Neural cell (in vitro differentiated cells): ENCODE data around the gene GPR15LG. TPM values are rescaled to one million over a fixed set of nuclear protein-coding genes. Genes with fewer than 3 reads are reported as not detected.

Experiments
- H2AFZ ChIP-seq: fragments of 200-600, 300-800 bp; sonication (generic), shearing (Covaris generic); 2 replicates; pipeline ENCODE4 v1.6.0; 2014; ENCODE audit warnings: low read depth, mild to moderate bottlenecking, antibody characterized with exemption, low read length, moderate library complexity
- H3F3A ChIP-seq: fragments of 200-600 bp; shearing (Covaris generic); 2 replicates; pipeline ENCODE4 v1.6.1; 2016; ENCODE audit warnings: mild to moderate bottlenecking, moderate library complexity, mixed read lengths, antibody characterized with exemption, low read length; ENCODE audit not compliant: insufficient read depth, poor library complexity, severe bottlenecking
- H3K27ac ChIP-seq: fragments of 200-600, 300-800 bp; sonication (generic), shearing (Covaris generic); 2 replicates; pipeline ENCODE4 v1.5.1; 2014; ENCODE audit warnings: mild to moderate bottlenecking, low read length, moderate library complexity
- H3K27me3 ChIP-seq: fragments of 300-800, 200-600 bp; sonication (generic), shearing (Covaris generic); 2 replicates; pipeline ENCODE4 v1.6.0; 2014; ENCODE audit warnings: mild to moderate bottlenecking, low read depth, low read length, moderate library complexity; ENCODE audit not compliant: insufficient read depth
- H3K36me3 ChIP-seq: fragments of 300-800, 200-600 bp; sonication (generic), shearing (Covaris generic); 2 replicates; pipeline ENCODE4 v1.5.1; 2014; ENCODE audit warnings: mild to moderate bottlenecking, antibody characterized with exemption, low read length, moderate library complexity; ENCODE audit not compliant: insufficient read depth
- H3K4me2 ChIP-seq: fragments of 300-800, 200-600 bp; sonication (generic), shearing (Covaris generic); 2 replicates; pipeline ENCODE4 v1.6.0; 2014; ENCODE audit warnings: mild to moderate bottlenecking, low read length
- H3K4me3 ChIP-seq: fragments of 300-800, 200-600 bp; sonication (generic), shearing (Covaris generic); 2 replicates; pipeline ENCODE4 v1.5.1; 2014; ENCODE audit warnings: mild to moderate bottlenecking, low read length, moderate library complexity
- H3K79me2 ChIP-seq: fragments of 200-600 bp; shearing (Covaris generic); replicated peaks from 2 replicates; pipeline ENCODE4 v1.6.0; 2014; ENCODE audit warnings: mild to moderate bottlenecking, low read length, moderate library complexity; ENCODE audit not compliant: insufficient read depth
- H3K9ac ChIP-seq: fragments of 300-800, 200-600 bp; sonication (generic), shearing (Covaris generic); 2 replicates; pipeline ENCODE4 v1.6.1; 2016; ENCODE audit warnings: mild to moderate bottlenecking, low read length, mixed read lengths
- H3K9me2 ChIP-seq: fragments of 200-600 bp; shearing (Covaris generic); 2 replicates; pipeline ENCODE4 v1.6.1; 2016; ENCODE audit warnings: mild to moderate bottlenecking, low read length, mixed read lengths; ENCODE audit not compliant: insufficient read depth
- H3K9me3 ChIP-seq: fragments of 200-600, 300-800 bp; sonication (generic), shearing (Covaris generic); 2 replicates; pipeline ENCODE4 v1.6.1; 2016; ENCODE audit warnings: mild to moderate bottlenecking, mixed run types, low read length, moderate library complexity, mixed read lengths
- H4K20me1 ChIP-seq: fragments of 200-600 bp; shearing (Covaris generic); 2 replicates; pipeline ENCODE4 v1.6.1; 2016; ENCODE audit warnings: mild to moderate bottlenecking, mixed run types; ENCODE audit not compliant: insufficient read depth
- CTCF ChIP-seq: fragments of 450-650 bp; IDR thresholded peaks from 2 replicates; pipeline ENCODE4 v1.5.1; 2014; ENCODE audit warnings: antibody characterized with exemption, mild to moderate bottlenecking, moderate library complexity; ENCODE audit not compliant: poor library complexity, severe bottlenecking
- EP300 ChIP-seq: fragments of 450-650 bp; conservative IDR thresholded peaks from 2 replicates; pipeline ENCODE4 v1.6.1; 2014; ENCODE audit warnings: antibody characterized with exemption, mild to moderate bottlenecking, moderate library complexity; ENCODE audit not compliant: poor library complexity, severe bottlenecking
- EZH2 ChIP-seq: fragments of 200-600, 300-800 bp; shearing (Covaris generic), sonication (generic); IDR thresholded peaks from 2 replicates; pipeline ENCODE4 v1.6.1; 2014; ENCODE audit warnings: antibody characterized with exemption, low read length, borderline replicate concordance, mild to moderate bottlenecking; ENCODE audit not compliant: insufficient read depth, poor library complexity, severe bottlenecking
- MXI1 ChIP-seq: fragments of 450-650 bp; conservative IDR thresholded peaks from 2 replicates; pipeline ENCODE4 v1.6.1; 2014; ENCODE audit warnings: antibody characterized with exemption, mild to moderate bottlenecking; ENCODE audit not compliant: poor library complexity, severe bottlenecking
- POLR2AphosphoS5 ChIP-seq: IDR thresholded peaks from 2 replicates; pipeline ENCODE4 v1.6.1; 2012
- RAD21 ChIP-seq: fragments of 450-650 bp; conservative IDR thresholded peaks from 2 replicates; pipeline ENCODE4 v1.6.1; 2014; ENCODE audit warnings: antibody characterized with exemption, mild to moderate bottlenecking, moderate library complexity
- SMC3 ChIP-seq: fragments of 450-650 bp; conservative IDR thresholded peaks from 2 replicates; pipeline ENCODE4 v1.6.1; 2014; ENCODE audit warnings: antibody characterized with exemption, mild to moderate bottlenecking, moderate library complexity; ENCODE audit not compliant: poor library complexity
- TAF1 ChIP-seq: IDR thresholded peaks from 2 replicates; pipeline ENCODE4 v1.6.1; 2012; ENCODE audit warnings: low read depth
- polyA plus RNA-seq: library from polyadenylated mRNA; depleted of rRNA; stranded (reverse); fragments of >200 nt; gene quantifications from 2 replicates; pipeline ENCODE4 v1.2.3, GENCODE V29; 2014
- TF ChIP-seq, protein P1 (sequence below): IDR thresholded peaks from 2 replicates; pipeline ENCODE4 v1.6.1; 2012; ENCODE audit warnings: borderline replicate concordance

Gene GPR15LG
- polyA plus RNA-seq, 1 donor from 2014 or later, result not detected

DNA sequence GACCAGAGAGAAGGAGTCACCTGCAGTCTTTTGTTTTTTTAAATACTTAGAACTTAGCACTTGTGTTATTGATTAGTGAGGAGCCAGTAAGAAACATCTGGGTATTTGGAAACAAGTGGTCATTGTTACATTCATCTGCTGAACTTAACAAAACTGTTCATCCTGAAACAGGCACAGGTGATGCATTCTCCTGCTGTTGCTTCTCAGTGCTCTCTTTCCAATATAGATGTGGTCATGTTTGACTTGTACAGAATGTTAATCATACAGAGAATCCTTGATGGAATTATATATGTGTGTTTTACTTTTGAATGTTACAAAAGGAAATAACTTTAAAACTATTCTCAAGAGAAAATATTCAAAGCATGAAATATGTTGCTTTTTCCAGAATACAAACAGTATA, 20.8 kb upstream of the GPR15LG start:
- Histone ChIP-seq H3K4me3 (no peak overlapping the region), H3K27me3 (no peaks in the 10 kb centered on the region), H2AFZ (no peak overlapping the region), H3K9me3 (no peaks in the 10 kb centered on the region), H3K4me2 (no peak overlapping the region), H3K79me2 (no peaks in the 10 kb centered on the region), H3K27ac (no peak overlapping the region), H3K9me2 (no peaks in the 10 kb centered on the region), H3K9ac (no peak overlapping the region), H3K36me3 (peaks cover 4% of the 10 kb centered on the region), H3F3A (no peaks in the 10 kb centered on the region), H4K20me1 (no peaks in the 10 kb centered on the region)
- TF ChIP-seq CTCF, result no peak

- peaks cover 4% of the 10 kb centered on the region for H3K36me3 ChIP-seq
- TF ChIP-seq POLR2AphosphoS5 (no peak), RAD21 (no peak), SMC3 (no peak), TAF1 (no peak), EP300 (no peak), CTCF (no peak), MXI1 (no peak), EZH2 (no peak)
- TF ChIP-seq, protein P1, sequence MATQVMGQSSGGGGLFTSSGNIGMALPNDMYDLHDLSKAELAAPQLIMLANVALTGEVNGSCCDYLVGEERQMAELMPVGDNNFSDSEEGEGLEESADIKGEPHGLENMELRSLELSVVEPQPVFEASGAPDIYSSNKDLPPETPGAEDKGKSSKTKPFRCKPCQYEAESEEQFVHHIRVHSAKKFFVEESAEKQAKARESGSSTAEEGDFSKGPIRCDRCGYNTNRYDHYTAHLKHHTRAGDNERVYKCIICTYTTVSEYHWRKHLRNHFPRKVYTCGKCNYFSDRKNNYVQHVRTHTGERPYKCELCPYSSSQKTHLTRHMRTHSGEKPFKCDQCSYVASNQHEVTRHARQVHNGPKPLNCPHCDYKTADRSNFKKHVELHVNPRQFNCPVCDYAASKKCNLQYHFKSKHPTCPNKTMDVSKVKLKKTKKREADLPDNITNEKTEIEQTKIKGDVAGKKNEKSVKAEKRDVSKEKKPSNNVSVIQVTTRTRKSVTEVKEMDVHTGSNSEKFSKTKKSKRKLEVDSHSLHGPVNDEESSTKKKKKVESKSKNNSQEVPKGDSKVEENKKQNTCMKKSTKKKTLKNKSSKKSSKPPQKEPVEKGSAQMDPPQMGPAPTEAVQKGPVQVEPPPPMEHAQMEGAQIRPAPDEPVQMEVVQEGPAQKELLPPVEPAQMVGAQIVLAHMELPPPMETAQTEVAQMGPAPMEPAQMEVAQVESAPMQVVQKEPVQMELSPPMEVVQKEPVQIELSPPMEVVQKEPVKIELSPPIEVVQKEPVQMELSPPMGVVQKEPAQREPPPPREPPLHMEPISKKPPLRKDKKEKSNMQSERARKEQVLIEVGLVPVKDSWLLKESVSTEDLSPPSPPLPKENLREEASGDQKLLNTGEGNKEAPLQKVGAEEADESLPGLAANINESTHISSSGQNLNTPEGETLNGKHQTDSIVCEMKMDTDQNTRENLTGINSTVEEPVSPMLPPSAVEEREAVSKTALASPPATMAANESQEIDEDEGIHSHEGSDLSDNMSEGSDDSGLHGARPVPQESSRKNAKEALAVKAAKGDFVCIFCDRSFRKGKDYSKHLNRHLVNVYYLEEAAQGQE, result no peak
- no peak overlapping the region for H3K27ac ChIP-seq
- H4K20me1 ChIP-seq, result no peaks in the 10 kb centered on the region
- no peaks in the 10 kb centered on the region for H3K9me3 ChIP-seq
- H3K27me3 ChIP-seq, result no peaks in the 10 kb centered on the region
- H3F3A ChIP-seq, result no peaks in the 10 kb centered on the region
- no peak overlapping the region for H3K9ac ChIP-seq
- H2AFZ ChIP-seq, result no peak overlapping the region
- no peaks in the 10 kb centered on the region for H3K9me2 ChIP-seq
- no peaks in the 10 kb centered on the region for H3K79me2 ChIP-seq
- H3K4me2 ChIP-seq, result no peak overlapping the region
- no peak overlapping the region for H3K4me3 ChIP-seq
These were observed 18.1 kb upstream of the GPR15LG start for GRCh38 chr10:84155521-84155920.
